ENCODE measurements around the gene JPH3.

DNA sequence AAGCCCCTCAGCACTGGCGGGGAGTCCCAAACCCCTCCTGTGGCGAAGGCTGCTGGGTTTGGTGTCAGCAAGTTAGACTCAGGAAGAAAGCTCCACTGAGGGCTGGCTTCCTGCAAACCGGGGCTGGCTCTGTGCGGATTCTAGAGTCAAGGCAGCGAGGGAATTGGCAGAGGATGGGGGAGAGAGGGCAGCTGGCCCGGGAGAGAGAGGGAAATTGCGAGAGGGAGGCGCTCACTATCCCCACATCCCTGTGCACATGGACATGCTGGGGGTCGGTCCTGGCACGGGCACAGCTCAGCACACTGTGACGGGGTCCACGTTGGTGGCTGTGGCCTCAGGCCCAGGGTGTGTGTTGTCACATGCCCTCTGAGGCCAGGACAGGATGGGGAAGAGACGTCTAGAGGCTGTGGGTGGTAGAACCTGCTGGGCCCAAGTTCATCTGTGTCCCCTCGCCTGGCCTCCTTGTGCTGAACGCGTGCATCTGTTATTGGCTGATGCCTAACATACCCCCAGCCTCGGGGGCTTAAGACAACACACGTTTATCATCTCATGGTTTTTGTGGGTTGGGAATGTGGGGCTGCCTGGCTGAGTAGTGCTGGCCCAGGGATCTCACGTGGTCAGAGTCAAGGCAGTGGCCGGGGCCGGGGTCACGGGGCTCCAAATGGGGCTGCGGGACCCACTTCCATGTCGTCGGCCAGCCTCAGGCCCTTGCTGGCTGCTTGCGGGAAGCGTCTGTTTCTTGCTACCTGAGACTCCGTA, 16.7 kb upstream of the JPH3 start:
- TF ChIP-seq CTCF (IDR thresholded peaks at IDR 0.05) = no peak
- no peak for TF ChIP-seq RAD21 (conservative IDR thresholded peaks at IDR 0.05 in 1 of 2, IDR thresholded peaks at IDR 0.05 in 1 of 2)
- no peak for TF ChIP-seq POLR2A (IDR thresholded peaks at IDR 0.05; ENCODE audit: low read length)
- TF ChIP-seq RFX5 (IDR thresholded peaks at IDR 0.05) = no peak
- TF ChIP-seq RCOR1 (IDR thresholded peaks at IDR 0.05; ENCODE audit: low read depth, low read length) = no peak
- no peak for TF ChIP-seq POLR2AphosphoS2 (conservative IDR thresholded peaks at IDR 0.05; ENCODE audit: low read length)
- no peak for TF ChIP-seq CEBPB (IDR thresholded peaks at IDR 0.05)
- TF ChIP-seq EP300 (IDR thresholded peaks at IDR 0.05) = no peak
- TF ChIP-seq ZC3H11A (IDR thresholded peaks at IDR 0.05) = no peak
